Measurements from ENCODE around the gene PIK3R2. TPM values are rescaled to one million over a fixed set of nuclear protein-coding genes. Genes with fewer than 3 reads are reported as not detected.

PIK3R2 gene
- total and polyA plus RNA-seq, 2 of the 13 experiments (the other 11 are each of a cell fraction or from before 2014, with no cell fraction given) = 18.6 to 25.3 TPM

DNA sequence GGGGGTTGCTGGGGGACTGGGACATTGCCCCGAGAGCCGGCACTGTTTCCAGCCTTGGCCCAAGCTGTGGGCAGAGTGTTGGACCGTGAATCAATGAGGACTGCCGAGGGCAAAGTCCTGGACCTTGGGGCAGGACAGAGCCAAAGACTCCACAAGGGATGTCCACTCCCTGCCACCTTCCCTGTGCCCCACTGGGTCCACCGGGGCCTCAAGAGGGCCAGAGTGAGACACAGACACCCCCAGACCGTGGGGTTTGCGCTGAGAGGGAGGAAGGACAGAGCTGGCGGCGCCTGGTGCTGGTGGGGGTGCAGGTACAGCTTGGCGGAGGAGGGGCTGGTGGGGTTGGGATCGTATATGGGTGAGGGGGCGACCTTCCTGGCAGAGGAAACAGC is 43.6 kb upstream of the PIK3R2 start (continued):
- TF ChIP-seq, protein P1, sequence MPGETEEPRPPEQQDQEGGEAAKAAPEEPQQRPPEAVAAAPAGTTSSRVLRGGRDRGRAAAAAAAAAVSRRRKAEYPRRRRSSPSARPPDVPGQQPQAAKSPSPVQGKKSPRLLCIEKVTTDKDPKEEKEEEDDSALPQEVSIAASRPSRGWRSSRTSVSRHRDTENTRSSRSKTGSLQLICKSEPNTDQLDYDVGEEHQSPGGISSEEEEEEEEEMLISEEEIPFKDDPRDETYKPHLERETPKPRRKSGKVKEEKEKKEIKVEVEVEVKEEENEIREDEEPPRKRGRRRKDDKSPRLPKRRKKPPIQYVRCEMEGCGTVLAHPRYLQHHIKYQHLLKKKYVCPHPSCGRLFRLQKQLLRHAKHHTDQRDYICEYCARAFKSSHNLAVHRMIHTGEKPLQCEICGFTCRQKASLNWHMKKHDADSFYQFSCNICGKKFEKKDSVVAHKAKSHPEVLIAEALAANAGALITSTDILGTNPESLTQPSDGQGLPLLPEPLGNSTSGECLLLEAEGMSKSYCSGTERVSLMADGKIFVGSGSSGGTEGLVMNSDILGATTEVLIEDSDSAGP (CRISPR knock-in tag; IDR thresholded peaks at IDR 0.05; ENCODE audit: borderline replicate concordance) = peak; percentile 41; the same call in 1 of the 2 replicates
- no peak for TF ChIP-seq IKZF4 (CRISPR knock-in tag; IDR thresholded peaks at IDR 0.05; ENCODE audit: borderline replicate concordance, low read depth, not compliant biosample characterization)
- no peak for TF ChIP-seq TEAD3 (CRISPR knock-in tag; optimal IDR thresholded peaks at IDR 0.05; ENCODE audit: borderline replicate concordance)
- no peak for TF ChIP-seq ZNF777 (CRISPR knock-in tag; IDR thresholded peaks at IDR 0.05)
- no peak for TF ChIP-seq PAX8 (CRISPR knock-in tag; IDR thresholded peaks at IDR 0.05; ENCODE audit: borderline replicate concordance)
- 0 out of 2 replicates have a peak, but pooled peaks have one; percentile 21 for TF ChIP-seq ZNF343 (CRISPR knock-in tag; IDR thresholded peaks at IDR 0.05)
- TF ChIP-seq, protein P2, sequence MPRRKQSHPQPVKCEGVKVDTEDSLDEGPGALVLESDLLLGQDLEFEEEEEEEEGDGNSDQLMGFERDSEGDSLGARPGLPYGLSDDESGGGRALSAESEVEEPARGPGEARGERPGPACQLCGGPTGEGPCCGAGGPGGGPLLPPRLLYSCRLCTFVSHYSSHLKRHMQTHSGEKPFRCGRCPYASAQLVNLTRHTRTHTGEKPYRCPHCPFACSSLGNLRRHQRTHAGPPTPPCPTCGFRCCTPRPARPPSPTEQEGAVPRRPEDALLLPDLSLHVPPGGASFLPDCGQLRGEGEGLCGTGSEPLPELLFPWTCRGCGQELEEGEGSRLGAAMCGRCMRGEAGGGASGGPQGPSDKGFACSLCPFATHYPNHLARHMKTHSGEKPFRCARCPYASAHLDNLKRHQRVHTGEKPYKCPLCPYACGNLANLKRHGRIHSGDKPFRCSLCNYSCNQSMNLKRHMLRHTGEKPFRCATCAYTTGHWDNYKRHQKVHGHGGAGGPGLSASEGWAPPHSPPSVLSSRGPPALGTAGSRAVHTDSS (CRISPR knock-in tag; conservative IDR thresholded peaks at IDR 0.05) = no peak
- peak; percentile 11; the same call in 1 of the 2 replicates for TF ChIP-seq TAF1 (CRISPR knock-in tag; IDR thresholded peaks at IDR 0.05)
- TF ChIP-seq ZNF207 (IDR thresholded peaks at IDR 0.05; ENCODE audit: borderline replicate concordance) = no peak
- TF ChIP-seq EHMT2 (IDR thresholded peaks at IDR 0.05; ENCODE audit: borderline replicate concordance, low read depth, low read length) = no peak
- no peak for TF ChIP-seq ZNF550 (CRISPR knock-in tag; IDR thresholded peaks at IDR 0.05; ENCODE audit: borderline replicate concordance)
- TF ChIP-seq, protein P3, sequence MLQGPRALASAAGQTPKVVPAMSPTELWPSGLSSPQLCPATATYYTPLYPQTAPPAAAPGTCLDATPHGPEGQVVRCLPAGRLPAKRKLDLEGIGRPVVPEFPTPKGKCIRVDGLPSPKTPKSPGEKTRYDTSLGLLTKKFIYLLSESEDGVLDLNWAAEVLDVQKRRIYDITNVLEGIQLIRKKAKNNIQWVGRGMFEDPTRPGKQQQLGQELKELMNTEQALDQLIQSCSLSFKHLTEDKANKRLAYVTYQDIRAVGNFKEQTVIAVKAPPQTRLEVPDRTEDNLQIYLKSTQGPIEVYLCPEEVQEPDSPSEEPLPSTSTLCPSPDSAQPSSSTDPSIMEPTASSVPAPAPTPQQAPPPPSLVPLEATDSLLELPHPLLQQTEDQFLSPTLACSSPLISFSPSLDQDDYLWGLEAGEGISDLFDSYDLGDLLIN (CRISPR knock-in tag; IDR thresholded peaks at IDR 0.05; ENCODE audit: borderline replicate concordance) = no peak
- no peak for TF ChIP-seq ZFP90 (CRISPR knock-in tag; IDR thresholded peaks at IDR 0.05; ENCODE audit: borderline replicate concordance)
- TF ChIP-seq, protein P4, sequence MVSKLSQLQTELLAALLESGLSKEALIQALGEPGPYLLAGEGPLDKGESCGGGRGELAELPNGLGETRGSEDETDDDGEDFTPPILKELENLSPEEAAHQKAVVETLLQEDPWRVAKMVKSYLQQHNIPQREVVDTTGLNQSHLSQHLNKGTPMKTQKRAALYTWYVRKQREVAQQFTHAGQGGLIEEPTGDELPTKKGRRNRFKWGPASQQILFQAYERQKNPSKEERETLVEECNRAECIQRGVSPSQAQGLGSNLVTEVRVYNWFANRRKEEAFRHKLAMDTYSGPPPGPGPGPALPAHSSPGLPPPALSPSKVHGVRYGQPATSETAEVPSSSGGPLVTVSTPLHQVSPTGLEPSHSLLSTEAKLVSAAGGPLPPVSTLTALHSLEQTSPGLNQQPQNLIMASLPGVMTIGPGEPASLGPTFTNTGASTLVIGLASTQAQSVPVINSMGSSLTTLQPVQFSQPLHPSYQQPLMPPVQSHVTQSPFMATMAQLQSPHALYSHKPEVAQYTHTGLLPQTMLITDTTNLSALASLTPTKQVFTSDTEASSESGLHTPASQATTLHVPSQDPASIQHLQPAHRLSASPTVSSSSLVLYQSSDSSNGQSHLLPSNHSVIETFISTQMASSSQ (IDR thresholded peaks at IDR 0.05; ENCODE audit: low read depth) = no peak
- TF ChIP-seq, protein P4 (CRISPR knock-in tag; IDR thresholded peaks at IDR 0.05; ENCODE audit: borderline replicate concordance) = no peak
- TF ChIP-seq KLF16 (CRISPR knock-in tag; IDR thresholded peaks at IDR 0.05) = peak in 1 of 2 experiments; percentile 36; a peak in 2 of 4 replicates
- peak; percentile 90 for TF ChIP-seq MTA1 (CRISPR knock-in tag; IDR thresholded peaks at IDR 0.05; ENCODE audit: borderline replicate concordance)
- TF ChIP-seq RAD51 (IDR thresholded peaks at IDR 0.05; ENCODE audit: borderline replicate concordance) = no peak
- no peak for TF ChIP-seq ZFP62 (CRISPR knock-in tag; IDR thresholded peaks at IDR 0.05)
- TF ChIP-seq CREB1 (IDR thresholded peaks at IDR 0.05) = no peak
- no peak for TF ChIP-seq CREB1 (CRISPR knock-in tag; IDR thresholded peaks at IDR 0.05)
- 0 out of 2 replicates have a peak, but pooled peaks have one; percentile 61 for TF ChIP-seq NCOA1 (CRISPR knock-in tag; IDR thresholded peaks at IDR 0.05)
- TF ChIP-seq NFE2L1 (CRISPR knock-in tag; IDR thresholded peaks at IDR 0.05; ENCODE audit: borderline replicate concordance) = no peak
- TF ChIP-seq ZNF30 (CRISPR knock-in tag; IDR thresholded peaks at IDR 0.05) = no peak
